GM12873 (cell line): ENCODE measurements around the gene ZNF385B.

ENCODE experiments used
- CTCF ChIP-seq: IDR thresholded peaks from 2 replicates; pipeline ENCODE4 v1.5.1; 2012; ENCODE audit warnings: low read depth, mild to moderate bottlenecking, moderate library complexity, low read length, control low read depth; ENCODE audit not compliant: insufficient read depth; ENCODE audit errors: missing control alignments

The ZNF385B gene

GRCh38 chr2:179817181-179817841 lies 44.1 kb downstream of the ZNF385B start:
- TF ChIP-seq CTCF = no peak

- no peak for TF ChIP-seq CTCF
Measured at GRCh38 chr2:179814050-179814449, 47.4 kb downstream of the ZNF385B start.

- TF ChIP-seq CTCF = no peak
Measured at GRCh38 chr2:179812501-179812900, 48.9 kb downstream of the ZNF385B start.

GRCh38 chr2:179811042-179811441 lies 50.4 kb downstream of the ZNF385B start:
- no peak for TF ChIP-seq CTCF

GRCh38 chr2:179809606-179810005 lies 51.8 kb downstream of the ZNF385B start:
- no peak for TF ChIP-seq CTCF

- no peak for TF ChIP-seq CTCF
Measured at GRCh38 chr2:179805001-179805400, 56.4 kb downstream of the ZNF385B start.

- no peak for TF ChIP-seq CTCF
Measured at GRCh38 chr2:179804206-179804605, 57.2 kb downstream of the ZNF385B start.
